Neural cell (in vitro differentiated cells): ENCODE measurements around the gene UGGT2. TPM values are rescaled to one million over a fixed set of nuclear protein-coding genes. Genes with fewer than 3 reads are reported as not detected.

ENCODE experiments used
- H2AFZ ChIP-seq: fragments of 200-600, 300-800 bp; sonication (generic), shearing (Covaris generic); 2 replicates; pipeline ENCODE4 v1.6.0; 2014; ENCODE audit warnings: low read depth, mild to moderate bottlenecking, antibody characterized with exemption, low read length, moderate library complexity
- H3F3A ChIP-seq: fragments of 200-600 bp; shearing (Covaris generic); 2 replicates; pipeline ENCODE4 v1.6.1; 2016; ENCODE audit warnings: mild to moderate bottlenecking, moderate library complexity, mixed read lengths, antibody characterized with exemption, low read length; ENCODE audit not compliant: insufficient read depth, poor library complexity, severe bottlenecking
- H3K27ac ChIP-seq: fragments of 200-600, 300-800 bp; sonication (generic), shearing (Covaris generic); 2 replicates; pipeline ENCODE4 v1.5.1; 2014; ENCODE audit warnings: mild to moderate bottlenecking, low read length, moderate library complexity
- H3K27me3 ChIP-seq: fragments of 300-800, 200-600 bp; sonication (generic), shearing (Covaris generic); 2 replicates; pipeline ENCODE4 v1.6.0; 2014; ENCODE audit warnings: mild to moderate bottlenecking, low read depth, low read length, moderate library complexity; ENCODE audit not compliant: insufficient read depth
- H3K36me3 ChIP-seq: fragments of 300-800, 200-600 bp; sonication (generic), shearing (Covaris generic); 2 replicates; pipeline ENCODE4 v1.5.1; 2014; ENCODE audit warnings: mild to moderate bottlenecking, antibody characterized with exemption, low read length, moderate library complexity; ENCODE audit not compliant: insufficient read depth
- H3K4me2 ChIP-seq: fragments of 300-800, 200-600 bp; sonication (generic), shearing (Covaris generic); 2 replicates; pipeline ENCODE4 v1.6.0; 2014; ENCODE audit warnings: mild to moderate bottlenecking, low read length
- H3K4me3 ChIP-seq: fragments of 300-800, 200-600 bp; sonication (generic), shearing (Covaris generic); 2 replicates; pipeline ENCODE4 v1.5.1; 2014; ENCODE audit warnings: mild to moderate bottlenecking, low read length, moderate library complexity
- H3K79me2 ChIP-seq: fragments of 200-600 bp; shearing (Covaris generic); replicated peaks from 2 replicates; pipeline ENCODE4 v1.6.0; 2014; ENCODE audit warnings: mild to moderate bottlenecking, low read length, moderate library complexity; ENCODE audit not compliant: insufficient read depth
- H3K9ac ChIP-seq: fragments of 300-800, 200-600 bp; sonication (generic), shearing (Covaris generic); 2 replicates; pipeline ENCODE4 v1.6.1; 2016; ENCODE audit warnings: mild to moderate bottlenecking, low read length, mixed read lengths
- H3K9me2 ChIP-seq: fragments of 200-600 bp; shearing (Covaris generic); 2 replicates; pipeline ENCODE4 v1.6.1; 2016; ENCODE audit warnings: mild to moderate bottlenecking, low read length, mixed read lengths; ENCODE audit not compliant: insufficient read depth
- H3K9me3 ChIP-seq: fragments of 200-600, 300-800 bp; sonication (generic), shearing (Covaris generic); 2 replicates; pipeline ENCODE4 v1.6.1; 2016; ENCODE audit warnings: mild to moderate bottlenecking, mixed run types, low read length, moderate library complexity, mixed read lengths
- H4K20me1 ChIP-seq: fragments of 200-600 bp; shearing (Covaris generic); 2 replicates; pipeline ENCODE4 v1.6.1; 2016; ENCODE audit warnings: mild to moderate bottlenecking, mixed run types; ENCODE audit not compliant: insufficient read depth
- CTCF ChIP-seq: fragments of 450-650 bp; IDR thresholded peaks from 2 replicates; pipeline ENCODE4 v1.5.1; 2014; ENCODE audit warnings: antibody characterized with exemption, mild to moderate bottlenecking, moderate library complexity; ENCODE audit not compliant: poor library complexity, severe bottlenecking
- EP300 ChIP-seq: fragments of 450-650 bp; conservative IDR thresholded peaks from 2 replicates; pipeline ENCODE4 v1.6.1; 2014; ENCODE audit warnings: antibody characterized with exemption, mild to moderate bottlenecking, moderate library complexity; ENCODE audit not compliant: poor library complexity, severe bottlenecking
- MXI1 ChIP-seq: fragments of 450-650 bp; conservative IDR thresholded peaks from 2 replicates; pipeline ENCODE4 v1.6.1; 2014; ENCODE audit warnings: antibody characterized with exemption, mild to moderate bottlenecking; ENCODE audit not compliant: poor library complexity, severe bottlenecking
- POLR2AphosphoS5 ChIP-seq: IDR thresholded peaks from 2 replicates; pipeline ENCODE4 v1.6.1; 2012
- RAD21 ChIP-seq: fragments of 450-650 bp; conservative IDR thresholded peaks from 2 replicates; pipeline ENCODE4 v1.6.1; 2014; ENCODE audit warnings: antibody characterized with exemption, mild to moderate bottlenecking, moderate library complexity
- REST ChIP-seq: IDR thresholded peaks from 2 replicates; pipeline ENCODE4 v1.6.1; 2012; ENCODE audit warnings: borderline replicate concordance
- SMC3 ChIP-seq: fragments of 450-650 bp; conservative IDR thresholded peaks from 2 replicates; pipeline ENCODE4 v1.6.1; 2014; ENCODE audit warnings: antibody characterized with exemption, mild to moderate bottlenecking, moderate library complexity; ENCODE audit not compliant: poor library complexity
- TAF1 ChIP-seq: IDR thresholded peaks from 2 replicates; pipeline ENCODE4 v1.6.1; 2012; ENCODE audit warnings: low read depth
- polyA plus RNA-seq: library from polyadenylated mRNA; depleted of rRNA; stranded (reverse); fragments of >200 nt; gene quantifications from 2 replicates; pipeline ENCODE4 v1.2.3, GENCODE V29; 2014

Gene UGGT2
- polyA plus RNA-seq, 1 donor from 2014 or later = 35.3 TPM

- H3K27ac ChIP-seq = no peak overlapping the region
- no peaks in the 10 kb centered on the region for H3K79me2 ChIP-seq
- no peak overlapping the region for H3K4me3 ChIP-seq
- H3F3A ChIP-seq = no peaks in the 10 kb centered on the region
- H3K9me3 ChIP-seq = peaks cover 8% of the 10 kb centered on the region
- H3K36me3 ChIP-seq = peaks cover 9% of the 10 kb centered on the region
- H2AFZ ChIP-seq = no peak overlapping the region
- no peak overlapping the region for H3K9ac ChIP-seq
- H4K20me1 ChIP-seq = no peaks in the 10 kb centered on the region
- H3K27me3 ChIP-seq = no peaks in the 10 kb centered on the region
- H3K4me2 ChIP-seq = no peak overlapping the region
- no peaks in the 10 kb centered on the region for H3K9me2 ChIP-seq
- no peak for TF ChIP-seq EP300
- TF ChIP-seq SMC3 = no peak
- no peak for TF ChIP-seq MXI1
- TF ChIP-seq REST = no peak
- no peak for TF ChIP-seq POLR2AphosphoS5
- TF ChIP-seq CTCF = no peak
- TF ChIP-seq TAF1 = no peak
- no peak for TF ChIP-seq RAD21
These were observed 97.5 kb downstream of the UGGT2 start for GRCh38 chr13:95955719-95956118.

GRCh38 chr13:95955255-95955654, 97.9 kb downstream of the UGGT2 start:
- Histone ChIP-seq H3K36me3 (peaks cover 9% of the 10 kb centered on the region), H3K9me2 (no peaks in the 10 kb centered on the region), H3F3A (no peaks in the 10 kb centered on the region), H3K9me3 (peaks cover 8% of the 10 kb centered on the region), H4K20me1 (no peaks in the 10 kb centered on the region), H3K4me2 (no peak overlapping the region), H3K27me3 (no peaks in the 10 kb centered on the region), H3K27ac (no peak overlapping the region), H3K9ac (no peak overlapping the region), H3K79me2 (no peaks in the 10 kb centered on the region), H2AFZ (no peak overlapping the region), H3K4me3 (no peak overlapping the region)
- no peak for TF ChIP-seq CTCF
